Measurements from ENCODE around the gene POM121.
"Not testable (repeated sequence)": the region's sequence is repeated elsewhere in the genome, so short reads cannot be mapped to it uniquely, and the experiment has no call there.

DNA sequence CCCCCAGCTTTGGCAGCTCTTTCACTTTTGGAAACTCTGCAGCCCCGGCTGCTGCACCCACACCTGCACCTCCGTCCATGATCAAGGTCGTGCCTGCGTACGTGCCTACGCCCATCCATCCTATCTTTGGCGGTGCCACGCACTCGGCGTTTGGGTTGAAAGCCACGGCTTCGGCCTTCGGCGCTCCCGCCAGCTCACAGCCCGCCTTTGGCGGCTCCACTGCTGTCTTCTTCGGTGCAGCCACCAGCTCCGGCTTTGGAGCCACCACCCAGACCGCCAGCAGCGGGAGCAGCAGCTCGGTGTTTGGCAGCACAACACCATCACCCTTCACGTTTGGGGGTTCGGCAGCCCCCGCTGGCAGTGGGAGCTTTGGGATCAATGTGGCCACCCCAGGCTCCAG lies 18.1 kb downstream of the POM121 start:
- TF ChIP-seq, protein P1, sequence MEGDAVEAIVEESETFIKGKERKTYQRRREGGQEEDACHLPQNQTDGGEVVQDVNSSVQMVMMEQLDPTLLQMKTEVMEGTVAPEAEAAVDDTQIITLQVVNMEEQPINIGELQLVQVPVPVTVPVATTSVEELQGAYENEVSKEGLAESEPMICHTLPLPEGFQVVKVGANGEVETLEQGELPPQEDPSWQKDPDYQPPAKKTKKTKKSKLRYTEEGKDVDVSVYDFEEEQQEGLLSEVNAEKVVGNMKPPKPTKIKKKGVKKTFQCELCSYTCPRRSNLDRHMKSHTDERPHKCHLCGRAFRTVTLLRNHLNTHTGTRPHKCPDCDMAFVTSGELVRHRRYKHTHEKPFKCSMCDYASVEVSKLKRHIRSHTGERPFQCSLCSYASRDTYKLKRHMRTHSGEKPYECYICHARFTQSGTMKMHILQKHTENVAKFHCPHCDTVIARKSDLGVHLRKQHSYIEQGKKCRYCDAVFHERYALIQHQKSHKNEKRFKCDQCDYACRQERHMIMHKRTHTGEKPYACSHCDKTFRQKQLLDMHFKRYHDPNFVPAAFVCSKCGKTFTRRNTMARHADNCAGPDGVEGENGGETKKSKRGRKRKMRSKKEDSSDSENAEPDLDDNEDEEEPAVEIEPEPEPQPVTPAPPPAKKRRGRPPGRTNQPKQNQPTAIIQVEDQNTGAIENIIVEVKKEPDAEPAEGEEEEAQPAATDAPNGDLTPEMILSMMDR (IDR thresholded peaks at IDR 0.05; ENCODE audit: low read depth, low read length), result not testable (repeated sequence)
- not testable (repeated sequence) for TF ChIP-seq EZH2phosphoT487 (IDR thresholded peaks at IDR 0.05; ENCODE audit: low read depth)

Measured in OCI-LY3 (cell line).